GM12878 (cell line): Measurements from ENCODE around the gene RECQL5. TPM values are rescaled to one million over a fixed set of nuclear protein-coding genes. Genes with fewer than 3 reads are reported as not detected.

Source experiments
- ATAC-seq: fragments of 200-7000 bp; cut with Tn5 transposase; 3 replicates; pipeline ENCODE4 v1.9.1; 2020; ENCODE audit warnings: mild to moderate bottlenecking, moderate library complexity
- BruUV-seq: library from RNA; stranded (reverse); fragments of 400-500 nt; replicated peaks from 2 replicates; lab custom pipeline; 2021; lab: Mats Ljungman, UMichigan
- CTCF ChIA-PET: fragments of 300-600 bp; sonication (Branson Sonifier 250); formaldehyde crosslinking; extraction: SDS; loops from one replicate; lab custom pipeline; 2021; ENCODE audit warnings: inconsistent platforms; lab: Yijun Ruan, JAX
- POLR2A ChIA-PET: fragments of 350-600 bp; formaldehyde crosslinking; extraction: SDS; loops from one replicate; lab custom pipeline; 2021; ENCODE audit warnings: inconsistent platforms; lab: Charles Lee
- RAD21 ChIA-PET: fragments of 300-600 bp; sonication (Branson Sonifier 250); formaldehyde crosslinking; loops from one replicate; lab custom pipeline; 2023; ENCODE audit warnings: antibody characterized with exemption; ENCODE audit not compliant: unreplicated experiment; lab: Charles Lee
- SMC1A ChIA-PET: fragments of 300-600 bp; sonication (Branson Sonifier 250); formaldehyde crosslinking; loops from one replicate; lab custom pipeline; 2023; ENCODE audit not compliant: unreplicated experiment, uncharacterized antibody; lab: Charles Lee
- DNase-seq: peaks from one replicate; pipeline ENCODE4 v3.0.0-alpha.2; 2011; ENCODE audit warnings: low read depth, low spot score
- FAIRE-seq: peaks from 3 replicates; lab custom pipeline; 2011; peaks lifted over from hg19 to GRCh38; lab: Jason Lieb, UNC
- H2AFZ ChIP-seq: 2 replicates; pipeline ENCODE4 v1.6.0; 2011; ENCODE audit warnings: low read depth, low read length, control low read depth; ENCODE audit not compliant: control insufficient read depth
- H3K27ac ChIP-seq: 2 replicates; pipeline ENCODE4 v1.5.1; 2011; ENCODE audit warnings: control low read depth; ENCODE audit not compliant: control insufficient read depth, insufficient read depth
- H3K27me3 ChIP-seq, 2 experiments: replicated peaks in 1 of 2; 2 replicates each; pipeline versions ENCODE4 v1.6.0 to v1.6.1; 2011; ENCODE audit warnings: low read length in 1 of 2; ENCODE audit not compliant: control insufficient read depth in 2 of 2, insufficient read depth in 2 of 2
- H3K36me3 ChIP-seq, 2 experiments: 2 replicates each; pipeline ENCODE4 v1.5.1; 2011; ENCODE audit warnings: low read length in 1 of 2; ENCODE audit not compliant: control insufficient read depth in 2 of 2, insufficient read depth in 2 of 2
- H3K4me1 ChIP-seq: 2 replicates; pipeline ENCODE4 v1.6.1; 2011; ENCODE audit warnings: mild to moderate bottlenecking, low read length, moderate library complexity, mixed read lengths; ENCODE audit not compliant: control insufficient read depth, insufficient read depth
- H3K4me2 ChIP-seq: 2 replicates; pipeline ENCODE4 v1.6.0; 2011; ENCODE audit warnings: control low read depth; ENCODE audit not compliant: control insufficient read depth, insufficient read depth
- H3K4me3 ChIP-seq: fragments of 200-600 bp; sonication (generic); 2 replicates; pipeline ENCODE4 v1.5.1; 2016
- H3K79me2 ChIP-seq: 2 replicates; pipeline ENCODE4 v1.6.0; 2011; ENCODE audit warnings: low read length; ENCODE audit not compliant: control insufficient read depth, insufficient read depth
- H3K9ac ChIP-seq: 2 replicates; pipeline ENCODE4 v1.8.0; 2011; ENCODE audit warnings: low read length, control low read depth, mixed read lengths; ENCODE audit not compliant: control insufficient read depth, insufficient read depth
- H3K9me3 ChIP-seq: replicated peaks from 3 replicates; pipeline ENCODE4 v1.5.1; 2011; ENCODE audit warnings: mild to moderate bottlenecking, low read length; ENCODE audit not compliant: control insufficient read depth, insufficient read depth
- H4K20me1 ChIP-seq: 2 replicates; pipeline ENCODE4 v1.6.0; 2011; ENCODE audit not compliant: control insufficient read depth, insufficient read depth
- CBX5 ChIP-seq: sonication (generic); IDR thresholded peaks from 2 replicates; pipeline ENCODE4 v1.6.1; 2016; ENCODE audit warnings: low read depth, moderate library complexity, mild to moderate bottlenecking, inconsistent platforms
- CHD2 ChIP-seq: IDR thresholded peaks from 2 replicates; pipeline ENCODE4 v1.6.1; 2011; ENCODE audit warnings: low read depth, low read length, improper control_type of control experiment, borderline replicate concordance
- MLLT1 ChIP-seq: fragments of 450-650 bp; IDR thresholded peaks from 2 replicates; pipeline ENCODE4 v1.6.1; 2016; ENCODE audit warnings: mild to moderate bottlenecking
- MTA2 ChIP-seq: fragments of 450-650 bp; IDR thresholded peaks from 2 replicates; pipeline ENCODE4 v1.6.1; 2016; ENCODE audit warnings: low read depth, mild to moderate bottlenecking, moderate library complexity
- NFYB ChIP-seq: IDR thresholded peaks from 2 replicates; pipeline ENCODE4 v1.6.1; 2011; ENCODE audit warnings: low read depth, mild to moderate bottlenecking, low read length, improper control_type of control experiment, moderate library complexity; ENCODE audit not compliant: insufficient read depth
- RUNX3 ChIP-seq: IDR thresholded peaks from 2 replicates; pipeline ENCODE4 v1.6.1; 2012; ENCODE audit warnings: low read length, inconsistent platforms
- SREBF1 ChIP-seq: IDR thresholded peaks from 2 replicates; pipeline ENCODE4 v1.6.1; 2012; ENCODE audit warnings: mild to moderate bottlenecking, low read length
- ZNF274 ChIP-seq: IDR thresholded peaks from one replicate; pipeline ENCODE4 v1.8.0; 2011; ENCODE audit not compliant: insufficient read length, insufficient read depth
- WGBS: methylation state at CpG from one replicate; pipeline ENCODE4 v1.1.6; 2016; ENCODE audit warnings: low lambda C conversion rate; ENCODE audit not compliant: insufficient replicate concordance, insufficient coverage; ENCODE audit errors: missing lambda C conversion rate; 5-methylcytosine and 5-hydroxymethylcytosine counted together
- in situ Hi-C: fragments of 300-500 bp; cut with MboI; formaldehyde crosslinking; loops from 9 replicates; pipeline ENCODE4 v1.14.3; 2018; ENCODE audit warnings: mixed read lengths
- intact Hi-C: fragments of 100-400 bp; cut with micrococcal nuclease; formaldehyde crosslinking; loops from one replicate; pipeline ENCODE4 v1.14.2; 2022; ENCODE audit not compliant: unreplicated experiment
- polyA plus RNA-seq, 11 experiments: library from polyadenylated mRNA; depleted of rRNA in 4 of 11; unstranded in 6 of 11; stranded (reverse) in 5 of 11; fragments of >200 nt; fragmentation: Nextera tagmentation in 4 of 11; fragmentation: Illumina TruSeq in 1 of 11; extraction: Ambion mirVana in 4 of 11; extraction: Trizol in 1 of 11; gene quantifications; 1 replicate in 1 of 11; 2 replicates in 10 of 11; pipeline versions ENCODE4 v1.2.1 to v1.2.3, GENCODE V29; 2011 to 2016; ENCODE audit warnings: inconsistent platforms in 2 of 11, missing spikeins in 2 of 11, low read depth in 1 of 11
- total RNA-seq, 4 experiments: library from RNA; depleted of rRNA in 3 of 4; stranded (reverse); fragments of >200 nt in 3 of 4; fragmentation: Illumina TruSeq in 1 of 4; extraction: Trizol in 1 of 4; gene quantifications; 2 replicates each; pipeline versions ENCODE4 v1.2.1 to v1.2.3, GENCODE V29; 2013 to 2021

Gene RECQL5
- total and polyA plus RNA-seq, 10 of the 15 experiments (the other 5 are each of a cell fraction or from before 2014, with no cell fraction given), result 3.6 to 30.6 (median 20.1) TPM

- ChIA-PET SMC1A (interaction anchor here (0.6 to 2.8 kb wide), 12 partner anchors 10 to 109 kb away, joined by 3 to 16 read pairs (median 4); partner anchors contain the start of genes RECQL5, SAP30BP and SMIM5), POLR2A (interaction anchor here (0.6 to 2.3 kb wide), 20 partner anchors 8 to 427 kb away, joined by 3 to 8 read pairs (median 4); partner anchors contain the start of genes GGA3, LLGL2, MRPS7 and SMIM5), RAD21 (interaction anchor here (0.9 to 3.5 kb wide), 5 partner anchors 22 to 65 kb away, joined by 3 to 21 read pairs (median 3); partner anchors contain the start of genes RECQL5 and SAP30BP), CTCF (interaction anchor here (0.6 to 13.2 kb wide), 10 partner anchors 9 to 172 kb away, joined by 3 to 134 read pairs (median 7); partner anchors contain the start of genes SMIM5 and TSEN54)
- Histone ChIP-seq H3K4me3 (peak overlapping the region; percentile 54; the same call in 1 of the 2 replicates), H3K9me3 (no peaks in the 10 kb centered on the region; the same call in 2 of the 3 replicates), H3K9ac (peak overlapping the region; percentile 61), H4K20me1 (no peaks in the 10 kb centered on the region), H3K79me2 (peaks cover 58% of the 10 kb centered on the region), H3K36me3 (peaks cover 2 to 18% of the 10 kb centered on the region in 2 experiments; a peak in 3 of 4 replicates), H3K27me3 (no peaks in the 10 kb centered on the region), H3K27ac (peak overlapping the region; percentile 92), H2AFZ (no peak overlapping the region), H3K4me1 (peaks cover 53% of the 10 kb centered on the region), H3K4me2 (peak overlapping the region; percentile 92)
- intact Hi-C loops (no loop called here), in situ Hi-C loops (no loop called here)
- DNase-seq (no peak), FAIRE-seq (no peak), ATAC-seq (peak; percentile 60)
- WGBS, result 8% methylated on average over 11 of the region's 11 CpGs
- no TSS peak for BruUV-seq
- TF ChIP-seq CBX5 (no peak), ZNF274 (no peak), NFYB (no peak), CHD2 (0 out of 2 replicates have a peak, but pooled peaks have one; percentile 19), MLLT1 (0 out of 2 replicates have a peak, but pooled peaks have one; percentile 7), RUNX3 (peak; percentile 21; the same call in 1 of the 2 replicates), SREBF1 (no peak), MTA2 (no peak)
Observed at GRCh38 chr17:75688209-75688825, 21.4 kb upstream of the RECQL5 start.
